HTERT RPE-1 (cell line): ENCODE results near the gene SLC45A2.
"Not testable (repeated sequence)": the region's sequence is repeated elsewhere in the genome, so short reads cannot be mapped to it uniquely, and the experiment has no call there.

ENCODE experiments used
- in situ Hi-C: fragments of 300-500 bp; cut with MboI; formaldehyde crosslinking; loops from 4 replicates; pipeline ENCODE4 v1.14.3; 2020; ENCODE audit warnings: low sequenced_read_pairs

SLC45A2 gene

DNA sequence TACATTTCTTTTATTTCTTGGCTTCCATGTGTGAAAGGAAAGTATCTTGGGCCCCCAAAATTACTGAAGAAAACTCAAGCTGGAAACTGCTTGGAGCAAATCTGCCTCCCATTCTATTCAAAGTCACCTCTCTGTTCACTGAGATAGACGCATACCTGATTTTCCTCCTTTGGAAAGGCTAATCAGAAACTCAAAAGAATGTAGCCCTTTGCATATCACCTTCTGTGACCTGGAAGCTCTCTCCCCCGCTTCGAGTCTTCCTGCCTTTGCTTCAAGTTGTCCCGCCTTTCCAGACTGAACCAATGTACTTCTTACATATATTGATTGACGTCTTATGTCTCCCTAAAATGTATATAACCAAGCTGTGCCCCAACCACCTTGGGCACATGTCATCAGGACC is 53.4 kb downstream of the SLC45A2 start:
- in situ Hi-C loops, result no loop called here

DNA sequence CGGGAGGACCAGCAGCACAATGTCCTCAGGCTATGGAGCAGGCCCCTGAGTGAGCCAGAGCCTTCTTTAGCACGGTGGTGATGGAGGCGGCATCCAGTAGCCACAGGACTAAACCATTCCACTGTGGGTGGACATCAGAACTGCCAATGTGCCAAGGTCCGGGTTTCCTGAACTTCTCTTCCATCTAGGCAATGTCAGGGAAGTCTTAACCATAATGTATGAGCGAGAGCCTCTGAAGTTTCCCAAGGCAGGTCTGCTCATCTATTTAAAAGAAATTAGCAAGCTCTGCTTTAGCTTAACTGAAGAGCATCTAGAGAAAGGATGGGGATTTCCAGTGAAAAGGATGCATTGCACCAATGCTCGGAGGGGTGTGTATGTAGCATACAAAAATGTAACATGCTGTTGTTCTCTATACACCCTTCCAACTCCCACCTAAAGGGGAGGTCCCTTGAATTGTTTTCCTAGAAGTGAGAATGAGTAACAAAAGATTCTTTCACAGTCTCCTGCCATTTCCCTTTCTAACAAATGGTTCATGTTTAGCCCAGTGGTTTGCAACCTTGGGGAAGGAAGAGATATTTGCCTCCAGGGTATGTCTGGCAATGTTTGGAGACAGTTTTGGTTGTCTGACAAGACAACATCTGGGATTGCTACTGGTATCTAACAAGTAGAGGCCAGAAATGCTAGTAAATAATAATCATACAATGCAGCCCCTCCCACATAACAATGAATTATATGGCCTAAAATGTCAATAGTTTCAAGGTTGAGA is 54.4 kb downstream of the SLC45A2 start:
- in situ Hi-C loops, result no loop called here

DNA sequence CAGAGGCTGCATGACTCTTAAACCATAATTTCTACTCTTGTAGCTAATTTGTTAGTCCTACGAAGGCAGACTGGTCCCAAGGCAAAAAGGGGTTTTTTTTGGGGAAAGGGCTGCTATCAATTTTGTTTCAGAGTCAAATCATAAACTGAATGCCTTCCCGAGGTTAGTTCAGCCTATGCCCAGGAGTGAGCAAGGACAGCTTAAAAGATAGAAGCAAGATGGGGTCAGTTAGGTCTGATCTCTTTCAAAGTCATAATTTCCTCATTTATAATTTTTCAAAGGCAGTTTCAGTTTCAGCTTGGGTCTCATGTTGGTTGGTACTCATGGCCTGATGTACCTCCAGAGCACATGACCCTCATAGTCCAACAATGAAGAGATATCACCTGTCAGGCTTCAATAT is 56.2 kb downstream of the SLC45A2 start:
- in situ Hi-C loops, result no loop called here

DNA sequence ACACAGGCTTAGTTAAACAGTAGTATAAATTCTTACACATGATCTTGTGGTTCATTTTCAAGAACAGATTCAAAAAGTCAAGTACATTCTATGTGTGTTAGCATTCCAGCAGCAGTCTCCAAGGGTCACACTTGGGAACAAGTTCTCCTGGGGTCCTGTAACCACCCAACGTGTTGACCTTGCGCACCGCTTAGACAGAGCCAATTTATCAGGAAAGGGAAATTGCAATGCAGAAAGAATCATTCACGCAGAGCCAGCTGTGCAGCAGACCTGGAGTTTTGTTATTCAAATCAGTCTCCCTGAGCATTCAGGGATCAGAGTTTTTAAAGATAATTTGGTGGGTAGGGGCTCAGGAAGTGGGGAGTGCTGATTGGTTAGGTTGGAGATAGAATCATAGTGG is 56.8 kb downstream of the SLC45A2 start:
- in situ Hi-C loops, result no loop called here

DNA sequence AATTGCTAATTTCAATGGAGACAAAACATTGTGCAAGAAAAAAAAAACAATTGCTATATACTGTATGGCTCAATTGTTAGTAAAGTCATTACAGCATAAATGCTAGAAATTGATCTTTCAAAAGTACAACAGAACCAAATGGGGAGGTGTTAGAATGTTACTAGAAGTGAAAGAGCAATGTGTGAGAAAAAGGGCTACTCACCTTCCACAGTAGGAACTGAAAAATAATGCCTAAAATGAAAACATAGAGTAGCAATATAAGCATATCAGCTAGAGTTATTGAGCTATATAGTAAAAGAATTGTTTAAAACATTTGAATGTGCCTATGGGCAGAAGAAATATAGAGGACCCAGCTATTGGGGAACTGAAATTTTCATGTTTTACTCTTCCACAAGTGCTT is 59.2 kb downstream of the SLC45A2 start:
- in situ Hi-C loops, result no loop called here

DNA sequence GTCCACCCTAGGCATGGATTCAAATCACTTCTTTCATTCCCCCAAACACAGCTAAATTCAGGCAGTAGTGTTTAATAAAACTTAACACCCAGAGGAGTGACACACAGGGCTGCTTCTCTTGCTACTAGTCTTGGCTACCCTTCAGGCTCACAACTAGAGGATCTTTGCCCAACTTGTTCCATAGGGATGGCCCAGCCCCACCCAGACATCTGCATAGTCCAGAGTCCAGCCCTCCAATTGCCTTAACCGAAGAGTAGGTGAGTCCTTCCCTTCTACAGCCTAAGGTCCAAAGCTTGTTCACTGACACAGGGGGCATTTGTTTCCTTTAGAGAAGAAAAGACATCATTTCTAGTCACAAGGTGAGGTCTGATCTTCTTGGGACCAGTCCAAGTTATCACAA is 63.5 kb downstream of the SLC45A2 start:
- in situ Hi-C loops, result no loop called here

DNA sequence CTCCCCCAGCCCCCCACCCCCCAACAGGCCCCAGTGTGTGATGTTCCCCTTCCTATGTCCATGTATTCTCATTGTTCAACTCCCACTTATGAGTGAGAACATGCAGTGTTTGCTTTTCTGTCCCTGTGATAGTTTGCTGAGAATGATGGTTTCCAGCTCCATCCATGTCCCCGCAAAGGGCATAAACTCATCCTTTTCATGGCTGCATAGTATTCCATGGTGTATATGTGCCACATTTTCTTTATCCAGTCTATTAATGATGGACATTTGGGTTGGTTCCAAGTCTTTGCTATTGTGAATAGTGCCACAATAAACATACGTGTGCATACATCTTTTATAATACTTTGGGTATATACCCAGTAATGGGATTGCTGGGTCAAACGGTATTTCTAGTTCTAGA is 69.6 kb downstream of the SLC45A2 start:
- in situ Hi-C loops, result not testable (repeated sequence)

DNA sequence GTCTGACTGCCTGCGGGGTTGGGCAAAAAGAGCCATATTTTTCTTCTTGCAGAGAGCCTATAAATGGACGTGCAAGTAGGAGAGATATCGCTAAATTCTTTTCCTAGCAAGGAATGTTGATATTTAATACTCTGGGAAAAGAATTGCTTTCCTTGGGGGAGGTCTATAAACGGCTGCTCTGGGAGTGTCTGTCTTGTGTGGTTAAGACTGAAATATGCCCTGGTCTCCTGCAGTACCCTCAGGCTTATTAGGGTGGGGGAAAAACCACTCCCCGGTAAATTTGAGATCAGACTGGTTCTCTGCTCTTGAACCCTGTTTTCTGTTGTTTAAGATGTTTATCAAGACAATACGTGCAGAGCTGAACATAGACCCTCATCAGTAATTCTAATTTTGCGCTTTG is 78.2 kb downstream of the SLC45A2 start:
- in situ Hi-C loops, result not testable (repeated sequence)

DNA sequence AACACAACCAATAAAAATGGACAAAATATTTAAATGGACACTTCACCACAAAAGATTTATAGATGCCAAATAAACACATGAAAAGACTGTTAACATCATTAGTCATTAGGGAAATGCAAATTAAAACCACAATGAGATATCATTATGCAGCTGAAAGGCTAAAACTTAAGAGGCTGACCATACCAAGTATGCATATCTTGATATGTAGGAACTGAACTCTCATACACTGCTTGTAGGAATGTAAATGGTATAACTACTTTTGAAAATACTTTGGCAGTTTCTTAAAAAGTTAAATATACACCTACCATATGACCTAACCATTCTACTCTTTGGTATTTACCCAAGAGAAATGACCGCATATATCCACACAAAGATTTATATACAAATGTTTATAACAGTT is 79.1 kb downstream of the SLC45A2 start:
- in situ Hi-C loops, result no loop called here

DNA sequence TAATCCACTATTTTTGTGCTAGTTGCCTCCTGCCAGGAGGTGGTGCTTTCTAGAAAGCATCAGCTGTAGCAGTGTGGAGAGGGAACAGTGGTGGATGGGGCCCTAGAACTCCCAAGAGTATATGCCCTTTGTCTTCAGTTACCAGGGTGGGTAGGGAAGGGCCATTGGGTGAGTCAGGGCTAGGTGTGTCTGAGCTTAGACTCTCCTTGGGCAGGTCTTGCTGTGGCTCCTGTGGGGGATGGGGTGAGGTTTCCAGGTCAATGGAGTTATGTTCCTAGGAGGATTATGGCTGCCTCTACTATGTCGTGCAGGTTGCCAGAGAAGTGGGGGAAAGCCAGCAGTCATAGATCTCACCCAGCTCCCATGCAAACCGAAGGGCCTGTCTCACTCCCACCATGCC is 81.4 kb downstream of the SLC45A2 start:
- in situ Hi-C loops, result no loop called here

DNA sequence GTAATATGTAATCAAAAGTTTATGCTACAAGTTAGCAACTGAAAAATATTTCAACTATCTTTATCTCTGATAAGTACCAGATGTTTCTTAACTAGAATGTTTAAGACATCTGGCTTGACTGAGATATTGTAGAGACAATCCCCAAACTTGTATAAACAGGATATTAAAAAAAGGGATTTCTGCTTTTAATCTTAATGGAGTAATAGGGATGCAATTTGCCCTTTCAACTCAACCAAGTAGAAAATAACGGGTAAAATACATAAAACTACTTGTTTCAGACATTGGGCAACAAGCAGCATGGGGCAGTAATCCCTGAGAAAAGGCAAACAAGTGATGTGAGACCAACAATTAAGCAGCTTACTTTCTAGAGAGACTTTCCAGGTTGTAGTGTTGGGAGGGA is 83.3 kb downstream of the SLC45A2 start:
- in situ Hi-C loops, result no loop called here
